H9 (cell line): ENCODE measurements around the gene BBOF1. TPM values are rescaled to one million over a fixed set of nuclear protein-coding genes. Genes with fewer than 3 reads are reported as not detected.

Experiments
- DNase-seq: peaks from one replicate; pipeline ENCODE4 v3.0.0-alpha.2; 2017
- H2AFZ ChIP-seq: one replicate; pipeline ENCODE4 v1.6.1; 2013; ENCODE audit warnings: mild to moderate bottlenecking, low read length, control low read depth, moderate library complexity
- H2AK5ac ChIP-seq: 2 replicates; pipeline ENCODE4 v1.6.1; 2013; ENCODE audit warnings: low read length, control low read depth, mixed read lengths; ENCODE audit not compliant: insufficient read length
- H2BK120ac ChIP-seq: one replicate; pipeline ENCODE4 v1.6.1; 2013; ENCODE audit warnings: low read depth, mild to moderate bottlenecking, low read length, control low read depth, inconsistent platforms; ENCODE audit not compliant: poor library complexity, severe bottlenecking
- H2BK12ac ChIP-seq: 2 replicates; pipeline ENCODE4 v1.6.1; 2013; ENCODE audit warnings: low read length, control low read depth, mixed read lengths, low read depth; ENCODE audit not compliant: insufficient read length
- H2BK15ac ChIP-seq: 2 replicates; pipeline ENCODE4 v1.6.1; 2013; ENCODE audit warnings: low read depth, low read length, control low read depth
- H2BK20ac ChIP-seq: one replicate; pipeline ENCODE4 v1.6.1; 2013; ENCODE audit warnings: low read depth, mild to moderate bottlenecking, low read length, control low read depth, inconsistent platforms; ENCODE audit not compliant: poor library complexity, severe bottlenecking
- H2BK5ac ChIP-seq: 2 replicates; pipeline ENCODE4 v1.6.1; 2013; ENCODE audit warnings: low read length, control low read depth, mixed read lengths; ENCODE audit not compliant: insufficient read length
- H3K14ac ChIP-seq: 2 replicates; pipeline ENCODE4 v1.6.1; 2013; ENCODE audit warnings: low read length, control low read depth; ENCODE audit not compliant: insufficient read depth
- H3K18ac ChIP-seq: 2 replicates; pipeline ENCODE4 v1.6.1; 2013; ENCODE audit warnings: low read depth, mild to moderate bottlenecking, mixed read lengths, low read length, control low read depth; ENCODE audit not compliant: insufficient read length
- H3K23ac ChIP-seq: 2 replicates; pipeline ENCODE4 v1.6.1; 2013; ENCODE audit warnings: low read length, control low read depth, mixed read lengths, low read depth; ENCODE audit not compliant: insufficient read length
- H3K23me2 ChIP-seq: 2 replicates; pipeline ENCODE4 v1.6.1; 2013; ENCODE audit warnings: low read depth, mild to moderate bottlenecking, mixed read lengths, low read length, control low read depth; ENCODE audit not compliant: insufficient read length, poor library complexity, severe bottlenecking
- H3K27ac ChIP-seq: 2 replicates; pipeline ENCODE4 v1.5.1; 2013; ENCODE audit warnings: low read length, control low read depth, mixed read lengths, low read depth; ENCODE audit not compliant: insufficient read length
- H3K27me3 ChIP-seq: 2 replicates; pipeline ENCODE4 v1.6.1; 2013; ENCODE audit warnings: low read length, control low read depth, inconsistent platforms; ENCODE audit not compliant: insufficient read depth
- H3K4ac ChIP-seq: 2 replicates; pipeline ENCODE4 v1.6.1; 2013; ENCODE audit warnings: low read depth, mild to moderate bottlenecking, control low read depth, inconsistent platforms, low read length, moderate library complexity
- H3K4me1 ChIP-seq: 2 replicates; pipeline ENCODE4 v1.6.1; 2013; ENCODE audit warnings: low read length, control low read depth, inconsistent platforms; ENCODE audit not compliant: insufficient read depth
- H3K4me2 ChIP-seq: 2 replicates; pipeline ENCODE4 v1.6.1; 2013; ENCODE audit warnings: low read length, control low read depth, mixed read lengths; ENCODE audit not compliant: insufficient read length, insufficient read depth
- H3K56ac ChIP-seq: 2 replicates; pipeline ENCODE4 v1.6.1; 2013; ENCODE audit warnings: low read depth, mild to moderate bottlenecking, mixed read lengths, low read length, control low read depth; ENCODE audit not compliant: insufficient read length
- H3K79me1 ChIP-seq: 2 replicates; pipeline ENCODE4 v1.6.1; 2013; ENCODE audit warnings: low read depth, mild to moderate bottlenecking, moderate library complexity, low read length, control low read depth, inconsistent platforms; ENCODE audit not compliant: insufficient read depth, poor library complexity, severe bottlenecking
- H3K79me2 ChIP-seq: 2 replicates; pipeline ENCODE4 v1.6.1; 2013; ENCODE audit warnings: low read length, control low read depth, inconsistent platforms; ENCODE audit not compliant: insufficient read depth
- H3K9ac ChIP-seq: 2 replicates; pipeline ENCODE4 v1.6.1; 2013; ENCODE audit warnings: low read length, control low read depth, mixed read lengths; ENCODE audit not compliant: insufficient read length; ENCODE audit errors: extremely low read depth
- H3K9me3 ChIP-seq: one replicate; pipeline ENCODE4 v1.6.1; 2013; ENCODE audit warnings: low read depth, low read length, inconsistent platforms; ENCODE audit not compliant: control insufficient read depth
- H3T11ph ChIP-seq: one replicate; pipeline ENCODE4 v1.6.1; 2013; ENCODE audit warnings: mild to moderate bottlenecking, low read length, control low read depth, inconsistent platforms
- H4K20me1 ChIP-seq: one replicate; pipeline ENCODE4 v1.6.1; 2013; ENCODE audit not compliant: control insufficient read depth, insufficient read length, insufficient read depth
- H4K5ac ChIP-seq: 2 replicates; pipeline ENCODE4 v1.6.1; 2013; ENCODE audit warnings: low read depth, mild to moderate bottlenecking, mixed read lengths, low read length, control low read depth; ENCODE audit not compliant: insufficient read length
- H4K8ac ChIP-seq: replicated peaks from 2 replicates; pipeline ENCODE4 v1.6.1; 2013; ENCODE audit warnings: low read length, control low read depth, mixed read lengths, low read depth; ENCODE audit not compliant: insufficient read length
- H4K91ac ChIP-seq: 2 replicates; pipeline ENCODE4 v1.6.1; 2013; ENCODE audit warnings: low read depth, mild to moderate bottlenecking, moderate library complexity, mixed read lengths, low read length, control low read depth; ENCODE audit not compliant: insufficient read length
- H3K27ac Mint-ChIP-seq, 3 experiments: 2 replicates in 2 of 3; 3 replicates in 1 of 3; pipeline ENCODE4 v1.8.0; 2020 to 2021; ENCODE audit warnings: mixed read lengths in 3 of 3, mild to moderate bottlenecking in 1 of 3, moderate library complexity in 1 of 3
- H3K27me3 Mint-ChIP-seq: 2 replicates; pipeline ENCODE4 v1.8.0; 2021; ENCODE audit warnings: low read depth, mild to moderate bottlenecking, moderate library complexity, mixed read lengths
- H3K36me3 Mint-ChIP-seq, 3 experiments: 2 replicates in 2 of 3; 3 replicates in 1 of 3; pipeline ENCODE4 v1.8.0; 2020 to 2021; ENCODE audit warnings: low read depth in 3 of 3, mixed read lengths in 3 of 3; ENCODE audit not compliant: insufficient read depth in 1 of 3
- H3K4me1 Mint-ChIP-seq, 2 experiments: 2 replicates each; pipeline ENCODE4 v1.8.0; 2020; ENCODE audit warnings: mixed read lengths in 2 of 2
- H3K4me3 Mint-ChIP-seq, 2 experiments: 2 replicates in 1 of 2; 3 replicates in 1 of 2; pipeline ENCODE4 v1.8.0; 2020 to 2021; ENCODE audit warnings: mild to moderate bottlenecking in 2 of 2, mixed read lengths in 2 of 2, moderate library complexity in 1 of 2
- H3K9me3 Mint-ChIP-seq, 2 experiments: 2 replicates in 1 of 2; 3 replicates in 1 of 2; pipeline ENCODE4 v1.8.0; 2020; ENCODE audit warnings: mild to moderate bottlenecking in 2 of 2, mixed read lengths in 2 of 2, moderate library complexity in 1 of 2
- whole genome bisulfite sequencing: extraction: QIAGEN DNeasy Blood & Tissue Kit; methylation state at CpG from one replicate; pipeline ENCODE4 v1.1.7; 2013; ENCODE audit warnings: missing lambda C conversion rate, low lambda C conversion rate, mixed read lengths; ENCODE audit not compliant: insufficient read length; ENCODE audit errors: extremely low coverage; 5-methylcytosine and 5-hydroxymethylcytosine counted together
- total RNA-seq: library from RNA; stranded (reverse); gene quantifications from 2 replicates; pipeline ENCODE4 v1.2.1, GENCODE V29; 2021
- TF ChIP-seq, protein P1 (sequence below): fragments of 200-600 bp; sonication (generic); conservative IDR thresholded peaks from 3 replicates; pipeline ENCODE4 v1.8.0; 2021; ENCODE audit warnings: antibody characterized with exemption, mild to moderate bottlenecking

Gene BBOF1
- total RNA-seq, 1 experiment from 2014 or later: 0.61 TPM

DNA sequence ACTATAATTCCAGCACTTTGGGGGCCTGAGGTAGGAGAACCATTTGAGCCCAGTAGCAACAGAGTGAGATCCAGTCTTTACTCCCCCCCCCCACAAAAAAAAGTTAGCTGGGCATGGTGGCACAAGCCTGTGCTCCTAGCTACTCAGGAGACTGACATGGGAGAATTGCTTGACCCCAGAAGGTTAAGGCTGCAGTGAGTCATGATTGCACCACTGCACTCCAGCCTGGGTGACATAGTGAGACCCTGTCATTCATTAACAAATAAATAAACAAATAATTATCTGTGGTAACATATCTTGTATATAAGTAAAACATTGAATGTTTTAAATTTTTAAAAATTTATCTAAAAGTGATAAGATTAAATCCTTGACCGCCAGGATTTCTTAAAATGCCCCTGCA lies 4.8 kb upstream of the BBOF1 start:
- H3K4me2 ChIP-seq: no peak overlapping the region
- no peaks in the 10 kb centered on the region for H3K79me1 ChIP-seq
- H3K4me1 ChIP-seq: no peaks in the 10 kb centered on the region
- peaks cover 6% of the 10 kb centered on the region in 2 experiments for H3K4me1 Mint-ChIP-seq
- no peak overlapping the region for H2AK5ac ChIP-seq
- no peaks in the 10 kb centered on the region for H3K27me3 Mint-ChIP-seq
- no peak overlapping the region for H3K23ac ChIP-seq
- H3K36me3 Mint-ChIP-seq: peaks cover 0 to 16% (median 0%) of the 10 kb centered on the region in 3 experiments; a peak in 3 of 7 replicates
- H2AFZ ChIP-seq: no peak overlapping the region
- no peaks in the 10 kb centered on the region for H3K79me2 ChIP-seq
- no peak overlapping the region for H4K5ac ChIP-seq
- H4K8ac ChIP-seq: no peak overlapping the region
- no peaks in the 10 kb centered on the region for H3K9me3 Mint-ChIP-seq
- no peak overlapping the region for H3K14ac ChIP-seq
- H3K9ac ChIP-seq: no peak overlapping the region
- DNase-seq: no peak
- H3K4me3 Mint-ChIP-seq: no peak overlapping the region
- no peak overlapping the region for H3K4ac ChIP-seq
- no peak overlapping the region for H3K56ac ChIP-seq
- H3T11ph ChIP-seq: no peak overlapping the region
- H3K23me2 ChIP-seq: peaks cover 7% of the 10 kb centered on the region
- no peak overlapping the region for H3K18ac ChIP-seq
- no peaks in the 10 kb centered on the region for H3K27me3 ChIP-seq
- H2BK5ac ChIP-seq: no peak overlapping the region
- H2BK120ac ChIP-seq: no peak overlapping the region
- WGBS: no CpG with 5 or more reads among the region's 1 CpG
- no peak overlapping the region for H2BK20ac ChIP-seq
- no peak overlapping the region for H3K27ac ChIP-seq
- H2BK12ac ChIP-seq: no peak overlapping the region
- no peaks in the 10 kb centered on the region for H4K20me1 ChIP-seq
- H3K9me3 ChIP-seq: no peaks in the 10 kb centered on the region
- no peak overlapping the region for H4K91ac ChIP-seq
- no peak overlapping the region for H2BK15ac ChIP-seq
- TF ChIP-seq, protein P1, sequence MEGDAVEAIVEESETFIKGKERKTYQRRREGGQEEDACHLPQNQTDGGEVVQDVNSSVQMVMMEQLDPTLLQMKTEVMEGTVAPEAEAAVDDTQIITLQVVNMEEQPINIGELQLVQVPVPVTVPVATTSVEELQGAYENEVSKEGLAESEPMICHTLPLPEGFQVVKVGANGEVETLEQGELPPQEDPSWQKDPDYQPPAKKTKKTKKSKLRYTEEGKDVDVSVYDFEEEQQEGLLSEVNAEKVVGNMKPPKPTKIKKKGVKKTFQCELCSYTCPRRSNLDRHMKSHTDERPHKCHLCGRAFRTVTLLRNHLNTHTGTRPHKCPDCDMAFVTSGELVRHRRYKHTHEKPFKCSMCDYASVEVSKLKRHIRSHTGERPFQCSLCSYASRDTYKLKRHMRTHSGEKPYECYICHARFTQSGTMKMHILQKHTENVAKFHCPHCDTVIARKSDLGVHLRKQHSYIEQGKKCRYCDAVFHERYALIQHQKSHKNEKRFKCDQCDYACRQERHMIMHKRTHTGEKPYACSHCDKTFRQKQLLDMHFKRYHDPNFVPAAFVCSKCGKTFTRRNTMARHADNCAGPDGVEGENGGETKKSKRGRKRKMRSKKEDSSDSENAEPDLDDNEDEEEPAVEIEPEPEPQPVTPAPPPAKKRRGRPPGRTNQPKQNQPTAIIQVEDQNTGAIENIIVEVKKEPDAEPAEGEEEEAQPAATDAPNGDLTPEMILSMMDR: no peak
- H3K27ac Mint-ChIP-seq: no peak overlapping the region
